ENCODE measurements around the gene TTC39A. TPM values are rescaled to one million over a fixed set of nuclear protein-coding genes. Genes with fewer than 3 reads are reported as not detected.

The TTC39A gene
- total RNA-seq, 1 experiment from 2014 or later = 15.4 TPM

DNA sequence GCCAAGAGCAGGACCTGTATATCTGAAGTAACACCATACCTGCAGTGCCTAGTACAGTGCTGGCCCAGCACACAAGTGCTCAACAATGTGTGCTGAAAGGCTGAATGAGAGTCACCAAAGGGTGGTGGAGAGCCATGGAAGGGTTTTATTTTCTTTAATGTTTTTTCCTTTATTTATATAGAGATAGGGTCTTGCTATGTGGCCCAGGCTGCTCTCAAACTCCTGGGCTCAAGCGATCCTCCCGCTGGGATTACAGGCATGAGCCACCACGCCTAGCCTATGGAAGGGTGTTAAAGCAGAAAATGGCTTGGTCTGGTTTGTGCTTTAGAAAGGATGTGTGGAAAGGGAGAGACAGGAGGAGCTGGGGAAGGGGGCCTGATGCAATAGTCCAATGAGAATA is 13.3 kb upstream of the TTC39A start:
- Histone ChIP-seq H3K27ac (ENCODE audit: low read depth, low read length) (no peak overlapping the region), H3K9ac (ENCODE audit: low read length) (no peak overlapping the region), H3K4me3 (replicated peaks in 1 of 2; ENCODE audit: low read depth in 1 of 2, low read length in 2 of 2) (no peak overlapping the region), H3K9me3 (ENCODE audit: control insufficient read depth in 1 of 2, insufficient read depth in 1 of 2, low read depth in 1 of 2, low read length in 2 of 2) (no peaks in the 10 kb centered on the region), H3K36me3 (ENCODE audit: control insufficient read depth in 1 of 2, insufficient read depth in 2 of 2, low read length in 2 of 2) (no peaks in the 10 kb centered on the region), H2AFZ (ENCODE audit: low read depth, low read length, poor library complexity, severe bottlenecking) (no peak overlapping the region), H4K20me1 (ENCODE audit: insufficient read depth) (no peaks in the 10 kb centered on the region), H3K27me3 (ENCODE audit: insufficient read depth, low read length) (no peaks in the 10 kb centered on the region), H3K4me1 (ENCODE audit: control insufficient read depth in 1 of 2, insufficient read depth in 2 of 2, low read length in 2 of 2) (peaks cover 0 to 23% of the 10 kb centered on the region in 2 experiments; a peak in 3 of 4 replicates), H3K9me2 (ENCODE audit: insufficient read depth) (no peaks in the 10 kb centered on the region), H3K4me2 (ENCODE audit: low read length) (no peak overlapping the region), H3K79me2 (ENCODE audit: insufficient read depth, low read length) (no peaks in the 10 kb centered on the region)
- ATAC-seq (no peak), DNase-seq (ENCODE audit: low read depth, low spot score) (no peak)
- TSS peak; percentile 35 for BruUV-seq (replicated peaks)
- RAD21 ChIA-PET (ENCODE audit: low non-redundant PET in 1 of 2, low total read pairs in 2 of 2, uncharacterized antibody in 2 of 2, unreplicated experiment in 2 of 2) = no interaction called here
- POLR2A ChIA-PET = interaction anchor here (0.7 kb wide), 1 partner anchor 11 kb away, joined by 3 read pairs; no protein-coding TSS in a partner anchor
- intact Hi-C loops (cut with micrococcal nuclease) = no loop called here
- TF ChIP-seq, protein P1, sequence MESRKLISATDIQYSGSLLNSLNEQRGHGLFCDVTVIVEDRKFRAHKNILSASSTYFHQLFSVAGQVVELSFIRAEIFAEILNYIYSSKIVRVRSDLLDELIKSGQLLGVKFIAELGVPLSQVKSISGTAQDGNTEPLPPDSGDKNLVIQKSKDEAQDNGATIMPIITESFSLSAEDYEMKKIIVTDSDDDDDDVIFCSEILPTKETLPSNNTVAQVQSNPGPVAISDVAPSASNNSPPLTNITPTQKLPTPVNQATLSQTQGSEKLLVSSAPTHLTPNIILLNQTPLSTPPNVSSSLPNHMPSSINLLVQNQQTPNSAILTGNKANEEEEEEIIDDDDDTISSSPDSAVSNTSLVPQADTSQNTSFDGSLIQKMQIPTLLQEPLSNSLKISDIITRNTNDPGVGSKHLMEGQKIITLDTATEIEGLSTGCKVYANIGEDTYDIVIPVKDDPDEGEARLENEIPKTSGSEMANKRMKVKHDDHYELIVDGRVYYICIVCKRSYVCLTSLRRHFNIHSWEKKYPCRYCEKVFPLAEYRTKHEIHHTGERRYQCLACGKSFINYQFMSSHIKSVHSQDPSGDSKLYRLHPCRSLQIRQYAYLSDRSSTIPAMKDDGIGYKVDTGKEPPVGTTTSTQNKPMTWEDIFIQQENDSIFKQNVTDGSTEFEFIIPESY (IDR thresholded peaks at IDR 0.05; ENCODE audit: extremely low read depth, insufficient replicate concordance, low read length) = no peak
- no peak for TF ChIP-seq POLR2AphosphoS5 (IDR thresholded peaks at IDR 0.05; ENCODE audit: low read depth, low read length)
- no peak for TF ChIP-seq FOSL1 (IDR thresholded peaks at IDR 0.05; ENCODE audit: low read depth)
- no peak for TF ChIP-seq ZNF274 (IDR thresholded peaks at IDR 0.05; ENCODE audit: low read depth, low read length)
- no peak for TF ChIP-seq EZH2phosphoT487 (IDR thresholded peaks at IDR 0.05; ENCODE audit: borderline replicate concordance)
- CTCF ChIA-PET = no interaction called here

DNA sequence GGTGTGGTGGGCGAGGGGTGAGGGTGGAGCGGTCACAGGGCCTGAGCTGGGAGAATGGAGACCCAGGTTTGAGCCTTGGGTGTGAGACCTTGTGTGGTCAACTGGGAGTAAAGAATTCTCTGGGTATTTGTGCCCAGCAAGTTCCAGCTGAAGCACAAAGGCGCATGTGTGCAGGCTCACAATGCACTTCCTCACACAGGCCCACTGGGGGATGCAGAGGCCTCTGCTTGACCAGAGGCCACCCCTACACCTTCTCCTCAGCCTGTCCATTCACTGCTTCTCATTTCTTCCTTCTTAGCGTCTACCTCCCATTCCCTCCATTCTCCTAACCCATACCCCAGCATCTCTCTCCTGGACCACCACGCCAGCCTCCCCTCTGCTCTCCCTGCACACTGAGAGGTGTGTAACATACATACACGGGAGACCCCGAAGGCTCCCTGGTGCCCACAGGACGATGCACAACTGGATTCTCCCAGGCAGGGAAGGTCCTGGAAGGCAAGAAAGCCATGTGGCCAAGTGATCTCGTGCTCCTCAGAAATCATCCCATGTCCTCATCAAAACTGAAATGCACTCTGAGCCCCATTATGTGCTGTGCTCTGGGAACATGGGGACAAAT is 12.3 kb upstream of the TTC39A start:
- no peaks in the 10 kb centered on the region for H3K36me3 ChIP-seq (ENCODE audit: control insufficient read depth in 1 of 2, insufficient read depth in 2 of 2, low read length in 2 of 2)
- no peaks in the 10 kb centered on the region for H4K20me1 ChIP-seq (ENCODE audit: insufficient read depth)
- CTCF ChIA-PET = no interaction called here
- no peak overlapping the region for H3K9ac ChIP-seq (ENCODE audit: low read length)
- RAD21 ChIA-PET (ENCODE audit: low non-redundant PET in 1 of 2, low total read pairs in 2 of 2, uncharacterized antibody in 2 of 2, unreplicated experiment in 2 of 2) = no interaction called here
- no peaks in the 10 kb centered on the region for H3K9me3 ChIP-seq (ENCODE audit: control insufficient read depth in 1 of 2, insufficient read depth in 1 of 2, low read depth in 1 of 2, low read length in 2 of 2)
- no peak overlapping the region for H2AFZ ChIP-seq (ENCODE audit: low read depth, low read length, poor library complexity, severe bottlenecking)
- H3K79me2 ChIP-seq (ENCODE audit: insufficient read depth, low read length) = no peaks in the 10 kb centered on the region
- no peak overlapping the region for H3K4me3 ChIP-seq (replicated peaks in 1 of 2; ENCODE audit: low read depth in 1 of 2, low read length in 2 of 2)
- POLR2A ChIA-PET = no interaction called here
- no peak for DNase-seq (ENCODE audit: low read depth, low spot score)
- no peak overlapping the region for H3K27ac ChIP-seq (ENCODE audit: low read depth, low read length)
- no peak for ATAC-seq
- no peak overlapping the region for H3K4me2 ChIP-seq (ENCODE audit: low read length)
- TF ChIP-seq SIN3A (IDR thresholded peaks at IDR 0.05; ENCODE audit: low read depth) (no peak), RAD21 (IDR thresholded peaks at IDR 0.05; ENCODE audit: low read depth) (no peak), SP1 (IDR thresholded peaks at IDR 0.05; ENCODE audit: low read depth) (no peak), ZFX (IDR thresholded peaks at IDR 0.05) (no peak), ELF1 (IDR thresholded peaks at IDR 0.05; ENCODE audit: borderline replicate concordance, low read depth) (no peak)
- TF ChIP-seq, protein P2, sequence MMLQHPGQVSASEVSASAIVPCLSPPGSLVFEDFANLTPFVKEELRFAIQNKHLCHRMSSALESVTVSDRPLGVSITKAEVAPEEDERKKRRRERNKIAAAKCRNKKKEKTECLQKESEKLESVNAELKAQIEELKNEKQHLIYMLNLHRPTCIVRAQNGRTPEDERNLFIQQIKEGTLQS (IDR thresholded peaks at IDR 0.05) = no peak
- TF ChIP-seq, protein P3, sequence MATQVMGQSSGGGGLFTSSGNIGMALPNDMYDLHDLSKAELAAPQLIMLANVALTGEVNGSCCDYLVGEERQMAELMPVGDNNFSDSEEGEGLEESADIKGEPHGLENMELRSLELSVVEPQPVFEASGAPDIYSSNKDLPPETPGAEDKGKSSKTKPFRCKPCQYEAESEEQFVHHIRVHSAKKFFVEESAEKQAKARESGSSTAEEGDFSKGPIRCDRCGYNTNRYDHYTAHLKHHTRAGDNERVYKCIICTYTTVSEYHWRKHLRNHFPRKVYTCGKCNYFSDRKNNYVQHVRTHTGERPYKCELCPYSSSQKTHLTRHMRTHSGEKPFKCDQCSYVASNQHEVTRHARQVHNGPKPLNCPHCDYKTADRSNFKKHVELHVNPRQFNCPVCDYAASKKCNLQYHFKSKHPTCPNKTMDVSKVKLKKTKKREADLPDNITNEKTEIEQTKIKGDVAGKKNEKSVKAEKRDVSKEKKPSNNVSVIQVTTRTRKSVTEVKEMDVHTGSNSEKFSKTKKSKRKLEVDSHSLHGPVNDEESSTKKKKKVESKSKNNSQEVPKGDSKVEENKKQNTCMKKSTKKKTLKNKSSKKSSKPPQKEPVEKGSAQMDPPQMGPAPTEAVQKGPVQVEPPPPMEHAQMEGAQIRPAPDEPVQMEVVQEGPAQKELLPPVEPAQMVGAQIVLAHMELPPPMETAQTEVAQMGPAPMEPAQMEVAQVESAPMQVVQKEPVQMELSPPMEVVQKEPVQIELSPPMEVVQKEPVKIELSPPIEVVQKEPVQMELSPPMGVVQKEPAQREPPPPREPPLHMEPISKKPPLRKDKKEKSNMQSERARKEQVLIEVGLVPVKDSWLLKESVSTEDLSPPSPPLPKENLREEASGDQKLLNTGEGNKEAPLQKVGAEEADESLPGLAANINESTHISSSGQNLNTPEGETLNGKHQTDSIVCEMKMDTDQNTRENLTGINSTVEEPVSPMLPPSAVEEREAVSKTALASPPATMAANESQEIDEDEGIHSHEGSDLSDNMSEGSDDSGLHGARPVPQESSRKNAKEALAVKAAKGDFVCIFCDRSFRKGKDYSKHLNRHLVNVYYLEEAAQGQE (IDR thresholded peaks at IDR 0.05; ENCODE audit: low read depth) = no peak
- H3K27me3 ChIP-seq (ENCODE audit: insufficient read depth, low read length) = no peaks in the 10 kb centered on the region
- no peaks in the 10 kb centered on the region for H3K9me2 ChIP-seq (ENCODE audit: insufficient read depth)
- H3K4me1 ChIP-seq (ENCODE audit: control insufficient read depth in 1 of 2, insufficient read depth in 2 of 2, low read length in 2 of 2) = peaks cover 0 to 23% of the 10 kb centered on the region in 2 experiments; a peak in 3 of 4 replicates
- BruUV-seq (replicated peaks) = no TSS peak
- intact Hi-C loops (cut with micrococcal nuclease) = no loop called here
